ENCODE results near the gene NOP56.

- TF ChIP-seq KDM5A (IDR thresholded peaks at IDR 0.05) = no peak
- TF ChIP-seq POLR2A (IDR thresholded peaks at IDR 0.05; ENCODE audit: low read length) = no peak
These were observed 41.0 kb downstream of the NOP56 start for GRCh38 chr20:2693286-2694007.

Data from A549 (cell line).